Vagina (tissue), 2 donors: Measurements from ENCODE around the gene TBXAS1. TPM values are rescaled to one million over a fixed set of nuclear protein-coding genes. Genes with fewer than 3 reads are reported as not detected.

Experiments
- DNase-seq, 2 donors: peaks; one replicate each; pipeline ENCODE4 v3.0.0-alpha.2; 2017; ENCODE audit errors: extremely low spot score in 2 of 2
- H3K27ac ChIP-seq: fragments of 200-600 bp; sonication (generic); one replicate; pipeline ENCODE4 v1.5.1; 2019
- H3K27me3 ChIP-seq: fragments of 200-600 bp; sonication (generic); one replicate; pipeline ENCODE4 v1.5.1; 2019
- H3K36me3 ChIP-seq, 2 donors: fragments of 200-600 bp; sonication (generic); one replicate each; pipeline ENCODE4 v1.5.1; 2017 to 2019
- H3K4me1 ChIP-seq: fragments of 200-600 bp; sonication (generic); one replicate; pipeline ENCODE4 v1.5.1; 2019
- H3K4me3 ChIP-seq, 2 donors: fragments of 200-600 bp; sonication (generic); 1 replicate in 1 of 2; 2 replicates in 1 of 2; pipeline ENCODE4 v1.5.1; 2016 to 2019
- H3K9me3 ChIP-seq: fragments of 200-600 bp; sonication (generic); one replicate; pipeline ENCODE4 v1.5.1; 2019
- CTCF ChIP-seq, 3 experiments: fragments of 450-650 bp in 2 of 3; fragments of 200-600 bp in 1 of 3; sonication (generic) in 1 of 3; IDR thresholded peaks; one replicate each; pipeline ENCODE4 v1.5.1; 2017 to 2019; ENCODE audit warnings: antibody characterized with exemption in 3 of 3, mild to moderate bottlenecking in 2 of 3, moderate library complexity in 2 of 3
- POLR2A ChIP-seq, 2 donors: fragments of 450-650 bp; IDR thresholded peaks; one replicate each; pipeline ENCODE4 v1.6.1; 2017; ENCODE audit warnings: antibody characterized with exemption in 2 of 2, mild to moderate bottlenecking in 2 of 2, moderate library complexity in 2 of 2
- POLR2AphosphoS5 ChIP-seq, 2 donors: sonication (generic); formaldehyde crosslinking; IDR thresholded peaks; one replicate each; pipeline ENCODE4 v1.9.0; 2017; ENCODE audit warnings: antibody characterized with exemption in 2 of 2, mild to moderate bottlenecking in 2 of 2, low read depth in 1 of 2; ENCODE audit not compliant: insufficient read depth in 1 of 2
- intact Hi-C: fragments of 100-400 bp; cut with DNase I; formaldehyde crosslinking; loops from one replicate; pipeline ENCODE4 v1.15.1; 2023
- total RNA-seq: library from RNA; depleted of rRNA; stranded (reverse); fragments of >200 nt; gene quantifications from one replicate; pipeline ENCODE4 v1.2.3, GENCODE V29; 2016

TBXAS1 gene
- total RNA-seq, 1 donor from 2014 or later = 18.4 TPM

- Histone ChIP-seq H3K27ac (no peak overlapping the region), H3K4me3 (no peak overlapping the region), H3K4me1 (peaks cover 14% of the 10 kb centered on the region), H3K36me3 (no peaks in the 10 kb centered on the region), H3K9me3 (no peaks in the 10 kb centered on the region), H3K27me3 (no peaks in the 10 kb centered on the region)
- DNase-seq = no peak
- intact Hi-C loops = no loop called here
- TF ChIP-seq POLR2AphosphoS5 (IDR thresholded peaks at IDR 0.05; ENCODE audit: insufficient read depth in 1 of 2, low read depth in 1 of 2) = no peak
- no peak for TF ChIP-seq CTCF (IDR thresholded peaks at IDR 0.05)
- TF ChIP-seq POLR2A (IDR thresholded peaks at IDR 0.05) = no peak
These were observed 28.7 kb downstream of the TBXAS1 start for GRCh38 chr7:139857791-139858190.

GRCh38 chr7:139860090-139860775, 31.2 kb downstream of the TBXAS1 start:
- intact Hi-C loops = no loop called here
- H3K36me3 ChIP-seq = no peaks in the 10 kb centered on the region
- no peaks in the 10 kb centered on the region for H3K4me1 ChIP-seq
- no peaks in the 10 kb centered on the region for H3K27me3 ChIP-seq
- TF ChIP-seq POLR2AphosphoS5 (IDR thresholded peaks at IDR 0.05; ENCODE audit: insufficient read depth in 1 of 2, low read depth in 1 of 2) (no peak), CTCF (IDR thresholded peaks at IDR 0.05) (no peak), POLR2A (IDR thresholded peaks at IDR 0.05) (no peak)
- no peak overlapping the region for H3K4me3 ChIP-seq
- H3K9me3 ChIP-seq = no peaks in the 10 kb centered on the region
- no peak overlapping the region for H3K27ac ChIP-seq
- peak in 1 of 2 donors; percentile 69 for DNase-seq

- intact Hi-C loops = no loop called here
- H3K36me3 ChIP-seq = no peaks in the 10 kb centered on the region
- H3K27me3 ChIP-seq = no peaks in the 10 kb centered on the region
- H3K27ac ChIP-seq = no peak overlapping the region
- peak in 1 of 2 donors; percentile 1 for DNase-seq
- H3K9me3 ChIP-seq = no peaks in the 10 kb centered on the region
- H3K4me1 ChIP-seq = no peaks in the 10 kb centered on the region
- TF ChIP-seq POLR2AphosphoS5 (IDR thresholded peaks at IDR 0.05; ENCODE audit: insufficient read depth in 1 of 2, low read depth in 1 of 2) (no peak), POLR2A (IDR thresholded peaks at IDR 0.05) (no peak), CTCF (IDR thresholded peaks at IDR 0.05) (no peak)
- no peak overlapping the region for H3K4me3 ChIP-seq
These were observed 32.7 kb downstream of the TBXAS1 start for GRCh38 chr7:139861803-139862202.

- no peak for TF ChIP-seq POLR2AphosphoS5 (IDR thresholded peaks at IDR 0.05; ENCODE audit: insufficient read depth in 1 of 2, low read depth in 1 of 2)
- TF ChIP-seq POLR2A (IDR thresholded peaks at IDR 0.05) = no peak
- TF ChIP-seq CTCF (IDR thresholded peaks at IDR 0.05) = no peak
- no peaks in the 10 kb centered on the region for H3K36me3 ChIP-seq
- no peaks in the 10 kb centered on the region for H3K9me3 ChIP-seq
- no peaks in the 10 kb centered on the region for H3K27me3 ChIP-seq
- H3K27ac ChIP-seq = no peak overlapping the region
- DNase-seq = peak in 1 of 2 donors; percentile 11
- peaks cover 11% of the 10 kb centered on the region for H3K4me1 ChIP-seq
- H3K4me3 ChIP-seq = no peak overlapping the region
- intact Hi-C loops = no loop called here
These were observed 37.2 kb downstream of the TBXAS1 start for GRCh38 chr7:139866047-139866837.

GRCh38 chr7:139867847-139868246, 38.8 kb downstream of the TBXAS1 start:
- intact Hi-C loops = no loop called here
- Histone ChIP-seq H3K27ac (no peak overlapping the region), H3K4me3 (no peak overlapping the region), H3K4me1 (peaks cover 21% of the 10 kb centered on the region), H3K9me3 (no peaks in the 10 kb centered on the region), H3K27me3 (no peaks in the 10 kb centered on the region), H3K36me3 (no peaks in the 10 kb centered on the region)
- no peak for DNase-seq
- no peak for TF ChIP-seq POLR2A (IDR thresholded peaks at IDR 0.05)
- no peak for TF ChIP-seq POLR2AphosphoS5 (IDR thresholded peaks at IDR 0.05; ENCODE audit: insufficient read depth in 1 of 2, low read depth in 1 of 2)
- no peak for TF ChIP-seq CTCF (IDR thresholded peaks at IDR 0.05)
